Effector memory CD4-positive, alpha-beta T cell (primary cell): ENCODE data around the gene FETUB.

Experiments used
- DNase-seq, 3 donors: peaks; one replicate each; pipeline ENCODE4 v3.0.0-alpha.2; 2020
- H3K27ac ChIP-seq: 2 replicates; pipeline ENCODE4 v1.7.0; 2013; ENCODE audit warnings: mild to moderate bottlenecking, low read length, moderate library complexity; ENCODE audit not compliant: insufficient read depth, poor library complexity, severe bottlenecking
- H3K27me3 ChIP-seq: replicated peaks from 2 replicates; pipeline ENCODE4 v1.7.0; 2013; ENCODE audit warnings: mild to moderate bottlenecking, low read length; ENCODE audit not compliant: insufficient read depth, control insufficient read depth, poor library complexity, severe bottlenecking
- H3K36me3 ChIP-seq: 2 replicates; pipeline ENCODE4 v1.7.0; 2013; ENCODE audit warnings: mild to moderate bottlenecking, low read length, moderate library complexity; ENCODE audit not compliant: control insufficient read depth, insufficient read depth
- H3K4me1 ChIP-seq: 2 replicates; pipeline ENCODE4 v1.7.0; 2013; ENCODE audit warnings: low read length, mild to moderate bottlenecking; ENCODE audit not compliant: control insufficient read depth, insufficient read depth, poor library complexity, severe bottlenecking
- H3K4me3 ChIP-seq: 2 replicates; pipeline ENCODE4 v1.7.0; 2013; ENCODE audit warnings: low read length, low read depth, mild to moderate bottlenecking; ENCODE audit not compliant: insufficient read depth, poor library complexity, severe bottlenecking
- H3K9me3 ChIP-seq: 2 replicates; pipeline ENCODE4 v1.7.0; 2013; ENCODE audit warnings: mild to moderate bottlenecking, low read length, moderate library complexity; ENCODE audit not compliant: control insufficient read depth

Gene FETUB

GRCh38 chr3:186599785-186600166 is 40.4 kb upstream of the FETUB start:
- Histone ChIP-seq H3K27ac (no peak overlapping the region), H3K4me3 (no peak overlapping the region), H3K36me3 (no peaks in the 10 kb centered on the region), H3K27me3 (no peaks in the 10 kb centered on the region), H3K9me3 (no peaks in the 10 kb centered on the region), H3K4me1 (no peaks in the 10 kb centered on the region)
- DNase-seq = no peak

- Histone ChIP-seq H3K27ac (no peak overlapping the region), H3K36me3 (no peaks in the 10 kb centered on the region), H3K9me3 (no peaks in the 10 kb centered on the region), H3K4me3 (no peak overlapping the region), H3K4me1 (no peaks in the 10 kb centered on the region), H3K27me3 (no peaks in the 10 kb centered on the region)
- no peak for DNase-seq
Measured at GRCh38 chr3:186600896-186601295, 39.3 kb upstream of the FETUB start.

- H3K27ac ChIP-seq = no peak overlapping the region
- no peaks in the 10 kb centered on the region for H3K4me1 ChIP-seq
- no peaks in the 10 kb centered on the region for H3K27me3 ChIP-seq
- H3K9me3 ChIP-seq = no peaks in the 10 kb centered on the region
- H3K4me3 ChIP-seq = no peak overlapping the region
- H3K36me3 ChIP-seq = no peaks in the 10 kb centered on the region
- no peak for DNase-seq
Measured at GRCh38 chr3:186603159-186603558, 37.0 kb upstream of the FETUB start.

DNA sequence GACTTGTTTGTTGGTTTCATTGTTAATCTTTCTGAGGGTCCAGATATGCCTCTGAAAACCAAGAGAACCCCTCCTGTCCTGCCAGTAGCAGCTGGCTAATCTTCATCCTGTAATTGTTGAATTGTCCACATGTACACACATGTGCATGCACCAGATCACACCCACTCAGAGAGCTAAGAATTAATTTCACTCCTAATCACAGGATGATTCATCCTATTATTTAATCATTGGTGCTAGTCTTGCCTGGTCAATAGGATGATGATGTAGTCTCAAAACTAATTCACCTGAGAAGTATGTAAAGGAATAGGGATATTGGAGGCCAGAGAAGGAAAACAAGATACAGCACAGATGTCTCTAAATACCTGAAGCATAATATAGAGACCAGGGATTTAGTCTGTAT is 35.1 kb upstream of the FETUB start:
- no peak overlapping the region for H3K4me3 ChIP-seq
- no peaks in the 10 kb centered on the region for H3K27me3 ChIP-seq
- no peaks in the 10 kb centered on the region for H3K9me3 ChIP-seq
- no peak overlapping the region for H3K27ac ChIP-seq
- H3K4me1 ChIP-seq = no peaks in the 10 kb centered on the region
- DNase-seq = no peak
- no peaks in the 10 kb centered on the region for H3K36me3 ChIP-seq

GRCh38 chr3:186605561-186606545 is 34.3 kb upstream of the FETUB start:
- H3K4me1 ChIP-seq = no peaks in the 10 kb centered on the region
- DNase-seq = no peak
- H3K36me3 ChIP-seq = no peaks in the 10 kb centered on the region
- H3K9me3 ChIP-seq = no peaks in the 10 kb centered on the region
- H3K4me3 ChIP-seq = no peak overlapping the region
- no peaks in the 10 kb centered on the region for H3K27me3 ChIP-seq
- no peak overlapping the region for H3K27ac ChIP-seq

GRCh38 chr3:186608624-186609215 is 31.5 kb upstream of the FETUB start:
- H3K27me3 ChIP-seq = no peaks in the 10 kb centered on the region

GRCh38 chr3:186609247-186609868 is 30.8 kb upstream of the FETUB start:
- DNase-seq = no peak
- Histone ChIP-seq H3K4me1 (peaks cover 2% of the 10 kb centered on the region), H3K4me3 (no peak overlapping the region), H3K27ac (no peak overlapping the region), H3K27me3 (no peaks in the 10 kb centered on the region), H3K36me3 (no peaks in the 10 kb centered on the region), H3K9me3 (no peaks in the 10 kb centered on the region)

More at GRCh38 chr3:186608624-186609215, 31.5 kb upstream of the FETUB start:
- DNase-seq = no peak
- H3K4me1 ChIP-seq = no peaks in the 10 kb centered on the region
- H3K9me3 ChIP-seq = no peaks in the 10 kb centered on the region
- H3K36me3 ChIP-seq = no peaks in the 10 kb centered on the region
- H3K4me3 ChIP-seq = no peak overlapping the region
- no peak overlapping the region for H3K27ac ChIP-seq

- H3K4me3 ChIP-seq = no peak overlapping the region
- no peak overlapping the region for H3K27ac ChIP-seq
- H3K36me3 ChIP-seq = no peaks in the 10 kb centered on the region
- no peaks in the 10 kb centered on the region for H3K27me3 ChIP-seq
- no peaks in the 10 kb centered on the region for H3K9me3 ChIP-seq
- DNase-seq = no peak
- H3K4me1 ChIP-seq = peaks cover 6% of the 10 kb centered on the region
Measured at GRCh38 chr3:186612065-186612464, 28.1 kb upstream of the FETUB start.

GRCh38 chr3:186612721-186613636 is 27.2 kb upstream of the FETUB start, which contains the start of gene AHSG:
Gene AHSG (plus strand): TSS chr3:186613060. CDS start chr3:186613142, 82 bp downstream.
- peaks cover 3% of the 10 kb centered on the region for H3K27me3 ChIP-seq
- H3K9me3 ChIP-seq = no peaks in the 10 kb centered on the region
- peaks cover 6% of the 10 kb centered on the region for H3K4me1 ChIP-seq
- no peaks in the 10 kb centered on the region for H3K36me3 ChIP-seq
- no peak within 1 kb of the TSS for H3K27ac ChIP-seq
- no peak within 1 kb of the TSS for H3K4me3 ChIP-seq
- DNase-seq = no peak
